ENCODE data around the gene RNF181. TPM values are rescaled to one million over a fixed set of nuclear protein-coding genes. Genes with fewer than 3 reads are reported as not detected.

The RNF181 gene
- polyA plus RNA-seq, 1 of the 3 experiments (the other 2 are of a cell fraction) = 312 TPM

GRCh38 chr2:85566265-85566664 lies 29.3 kb upstream of the RNF181 start (continued):
- TF ChIP-seq GATA2 (CRISPR knock-in tag; IDR thresholded peaks at IDR 0.05) = no peak

- Histone ChIP-seq H3K4me1 (ENCODE audit: control insufficient read depth in 1 of 2, insufficient read depth in 2 of 2, low read depth in 1 of 2, low read length in 1 of 2) (no peaks in the 10 kb centered on the region), H3K27ac (ENCODE audit: low read depth in 2 of 2, low read length in 1 of 2) (no peak overlapping the region), H3K36me3 (replicated peaks in 1 of 2; ENCODE audit: control insufficient read depth in 1 of 2, insufficient read depth in 2 of 2, low read length in 1 of 2) (no peaks in the 10 kb centered on the region), H3K4me2 (no peak overlapping the region), H4K20me1 (ENCODE audit: insufficient read depth) (no peaks in the 10 kb centered on the region), H3F3A (replicated peaks; ENCODE audit: insufficient read depth) (no peaks in the 10 kb centered on the region), H3K79me2 (ENCODE audit: insufficient read depth) (no peaks in the 10 kb centered on the region), H2AFZ (ENCODE audit: low read depth) (no peak overlapping the region), H3K9ac (no peak overlapping the region), H3K27me3 (ENCODE audit: insufficient read depth) (peaks cover 22% of the 10 kb centered on the region), H3K9me3 (no peaks in the 10 kb centered on the region), H3K4me3 (ENCODE audit: low read depth in 2 of 2, low read length in 1 of 2) (no peak overlapping the region), H3K9me2 (no peaks in the 10 kb centered on the region)
- ChIA-PET POLR2A (no interaction called here), CTCF (interaction anchor here (0.6 kb wide), 1 partner anchor 251 kb away, joined by 3 read pairs; no protein-coding TSS in a partner anchor)
- no peak for DNase-seq
- 77% methylated on average over 8 of the region's 8 CpGs for WGBS (ENCODE audit: low lambda C conversion rate)
- TF ChIP-seq RXRA (IDR thresholded peaks at IDR 0.05; ENCODE audit: borderline replicate concordance, low read depth) (no peak), USF1 (IDR thresholded peaks at IDR 0.05; ENCODE audit: borderline replicate concordance, low read depth) (no peak), YY1 (IDR thresholded peaks at IDR 0.05; ENCODE audit: low read depth) (no peak), GABPA (IDR thresholded peaks at IDR 0.05; ENCODE audit: low read depth) (no peak), JUND (IDR thresholded peaks at IDR 0.05) (no peak), RAD21 (IDR thresholded peaks at IDR 0.05; ENCODE audit: low read length) (no peak), ELF1 (IDR thresholded peaks at IDR 0.05) (no peak), FOSL2 (IDR thresholded peaks at IDR 0.05; ENCODE audit: borderline replicate concordance, low read depth) (no peak), CHD2 (IDR thresholded peaks at IDR 0.05; ENCODE audit: low read length, partially characterized antibody) (no peak), REST (IDR thresholded peaks at IDR 0.05; ENCODE audit: low read depth, low read length) (no peak)
These were observed 19.8 kb upstream of the RNF181 start for GRCh38 chr2:85575739-85576138.

GRCh38 chr2:85577063-85577385 lies 18.5 kb upstream of the RNF181 start:
- Histone ChIP-seq H3K36me3 (replicated peaks in 1 of 2; ENCODE audit: control insufficient read depth in 1 of 2, insufficient read depth in 2 of 2, low read length in 1 of 2) (no peaks in the 10 kb centered on the region), H3F3A (replicated peaks; ENCODE audit: insufficient read depth) (no peaks in the 10 kb centered on the region), H3K9ac (no peak overlapping the region), H2AFZ (ENCODE audit: low read depth) (no peak overlapping the region), H3K4me3 (ENCODE audit: low read depth in 2 of 2, low read length in 1 of 2) (no peak overlapping the region), H3K4me2 (no peak overlapping the region), H4K20me1 (ENCODE audit: insufficient read depth) (no peaks in the 10 kb centered on the region), H3K79me2 (ENCODE audit: insufficient read depth) (no peaks in the 10 kb centered on the region), H3K27ac (ENCODE audit: low read depth in 2 of 2, low read length in 1 of 2) (no peak overlapping the region), H3K9me3 (no peaks in the 10 kb centered on the region), H3K9me2 (no peaks in the 10 kb centered on the region), H3K27me3 (ENCODE audit: insufficient read depth) (peaks cover 10% of the 10 kb centered on the region; the same call in 1 of the 2 replicates), H3K4me1 (ENCODE audit: control insufficient read depth in 1 of 2, insufficient read depth in 2 of 2, low read depth in 1 of 2, low read length in 1 of 2) (no peaks in the 10 kb centered on the region)
- ChIA-PET POLR2A (interaction anchor here (0.7 to 1.0 kb wide), 2 partner anchors 15 to 38 kb away, joined by 5 to 6 read pairs; partner anchors contain the start of gene MAT2A), CTCF (no interaction called here)
- TF ChIP-seq MEF2A (IDR thresholded peaks at IDR 0.05; ENCODE audit: borderline replicate concordance, low read depth) (no peak), EP300 (IDR thresholded peaks at IDR 0.05; ENCODE audit: borderline replicate concordance in 1 of 2, low read depth in 1 of 2, low read length in 1 of 2) (no peak), NRF1 (IDR thresholded peaks at IDR 0.05; ENCODE audit: low read depth, low read length) (no peak), MXI1 (IDR thresholded peaks at IDR 0.05; ENCODE audit: low read depth, low read length) (no peak), SIN3A (IDR thresholded peaks at IDR 0.05; ENCODE audit: borderline replicate concordance, low read depth, low read length) (no peak), GATA2 (CRISPR knock-in tag; IDR thresholded peaks at IDR 0.05) (no peak)
- 72% methylated on average over 3 of the region's 3 CpGs for WGBS (ENCODE audit: low lambda C conversion rate)
- no peak for DNase-seq
